NCI-H345 treated with DMSO at 0.1 percent for 48 hours (cell line): ENCODE measurements around the gene CTF1.
A peak's percentile ranks its signal among the peaks of the same experiment; 100 is the strongest.
"Not testable (repeated sequence)": the region's sequence is repeated elsewhere in the genome, so short reads cannot be mapped to it uniquely, and the experiment has no call there.

ENCODE experiments used
- DNase-seq: peaks from one replicate; lab custom pipeline; 2025; ENCODE audit not compliant: unreplicated experiment; lab: John Stamatoyannopoulos, UW

Gene CTF1

GRCh38 chr16:30887927-30888326 lies 8.5 kb upstream of the CTF1 start:
- DNase-seq: no peak

GRCh38 chr16:30888856-30889499 lies 7.4 kb upstream of the CTF1 start:
- no peak for DNase-seq

GRCh38 chr16:30889721-30890120 lies 6.7 kb upstream of the CTF1 start:
- no peak for DNase-seq

- DNase-seq: not testable (repeated sequence)
Observed at GRCh38 chr16:30891043-30891823, 5.2 kb upstream of the CTF1 start.

- no peak for DNase-seq
Observed at GRCh38 chr16:30892670-30893416, 3.6 kb upstream of the CTF1 start.

- no peak for DNase-seq
Observed at GRCh38 chr16:30893417-30893743, 3.0 kb upstream of the CTF1 start.

- DNase-seq: peak; percentile 72
Observed at GRCh38 chr16:30893744-30894539, 2.5 kb upstream of the CTF1 start, which contains the start of gene BCL7C. BCL7C (minus strand) TSS chr16:30894077; CDS start chr16:30893944, 133 bp downstream.

GRCh38 chr16:30894540-30895368 lies 1.7 kb upstream of the CTF1 start:
- DNase-seq: no peak

- no peak for DNase-seq
Observed at GRCh38 chr16:30895627-30896260, 670 bp upstream of the CTF1 start.

GRCh38 chr16:30896889-30897733 lies 697 bp downstream of the CTF1 start:
- DNase-seq: peak; percentile 81

- DNase-seq: no peak
Observed at GRCh38 chr16:30899794-30900193, 3.4 kb downstream of the CTF1 start.

GRCh38 chr16:30900588-30900987 lies 4.2 kb downstream of the CTF1 start:
- no peak for DNase-seq

GRCh38 chr16:30901201-30902028 lies 5.0 kb downstream of the CTF1 start:
- DNase-seq: no peak

GRCh38 chr16:30902029-30902972 lies 5.9 kb downstream of the CTF1 start:
- peak; percentile 64 for DNase-seq

- no peak for DNase-seq
Observed at GRCh38 chr16:30903002-30903401, 6.6 kb downstream of the CTF1 start.

GRCh38 chr16:30903596-30903995 lies 7.2 kb downstream of the CTF1 start:
- no peak for DNase-seq
